ENCODE data around the gene PRR14.

DNA sequence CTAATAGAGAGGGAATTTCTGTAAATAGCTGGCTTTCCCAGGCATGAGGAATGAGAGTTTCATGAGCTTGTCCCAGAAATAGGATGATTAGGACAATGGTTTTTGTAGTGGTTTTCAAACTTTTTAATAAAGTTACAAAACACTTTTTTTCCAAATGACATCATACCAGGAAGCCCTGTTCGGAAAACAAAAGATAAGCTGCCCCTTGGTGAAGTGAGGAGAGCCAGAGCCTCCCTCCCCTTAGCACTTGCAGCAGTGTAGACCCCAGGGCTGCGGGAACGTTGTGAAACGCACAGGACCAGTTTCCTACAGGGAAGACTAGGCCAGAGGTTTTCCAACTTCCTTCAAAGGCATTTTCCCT is 15.1 kb downstream of the PRR14 start:
- no peak for TF ChIP-seq POLR2A (IDR thresholded peaks at IDR 0.05)
- TF ChIP-seq, protein P1, sequence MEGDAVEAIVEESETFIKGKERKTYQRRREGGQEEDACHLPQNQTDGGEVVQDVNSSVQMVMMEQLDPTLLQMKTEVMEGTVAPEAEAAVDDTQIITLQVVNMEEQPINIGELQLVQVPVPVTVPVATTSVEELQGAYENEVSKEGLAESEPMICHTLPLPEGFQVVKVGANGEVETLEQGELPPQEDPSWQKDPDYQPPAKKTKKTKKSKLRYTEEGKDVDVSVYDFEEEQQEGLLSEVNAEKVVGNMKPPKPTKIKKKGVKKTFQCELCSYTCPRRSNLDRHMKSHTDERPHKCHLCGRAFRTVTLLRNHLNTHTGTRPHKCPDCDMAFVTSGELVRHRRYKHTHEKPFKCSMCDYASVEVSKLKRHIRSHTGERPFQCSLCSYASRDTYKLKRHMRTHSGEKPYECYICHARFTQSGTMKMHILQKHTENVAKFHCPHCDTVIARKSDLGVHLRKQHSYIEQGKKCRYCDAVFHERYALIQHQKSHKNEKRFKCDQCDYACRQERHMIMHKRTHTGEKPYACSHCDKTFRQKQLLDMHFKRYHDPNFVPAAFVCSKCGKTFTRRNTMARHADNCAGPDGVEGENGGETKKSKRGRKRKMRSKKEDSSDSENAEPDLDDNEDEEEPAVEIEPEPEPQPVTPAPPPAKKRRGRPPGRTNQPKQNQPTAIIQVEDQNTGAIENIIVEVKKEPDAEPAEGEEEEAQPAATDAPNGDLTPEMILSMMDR (IDR thresholded peaks at IDR 0.05): no peak

Measured in uterus (tissue), 2 donors.